Measurements from ENCODE around the gene LRRTM1.

The LRRTM1 gene

DNA sequence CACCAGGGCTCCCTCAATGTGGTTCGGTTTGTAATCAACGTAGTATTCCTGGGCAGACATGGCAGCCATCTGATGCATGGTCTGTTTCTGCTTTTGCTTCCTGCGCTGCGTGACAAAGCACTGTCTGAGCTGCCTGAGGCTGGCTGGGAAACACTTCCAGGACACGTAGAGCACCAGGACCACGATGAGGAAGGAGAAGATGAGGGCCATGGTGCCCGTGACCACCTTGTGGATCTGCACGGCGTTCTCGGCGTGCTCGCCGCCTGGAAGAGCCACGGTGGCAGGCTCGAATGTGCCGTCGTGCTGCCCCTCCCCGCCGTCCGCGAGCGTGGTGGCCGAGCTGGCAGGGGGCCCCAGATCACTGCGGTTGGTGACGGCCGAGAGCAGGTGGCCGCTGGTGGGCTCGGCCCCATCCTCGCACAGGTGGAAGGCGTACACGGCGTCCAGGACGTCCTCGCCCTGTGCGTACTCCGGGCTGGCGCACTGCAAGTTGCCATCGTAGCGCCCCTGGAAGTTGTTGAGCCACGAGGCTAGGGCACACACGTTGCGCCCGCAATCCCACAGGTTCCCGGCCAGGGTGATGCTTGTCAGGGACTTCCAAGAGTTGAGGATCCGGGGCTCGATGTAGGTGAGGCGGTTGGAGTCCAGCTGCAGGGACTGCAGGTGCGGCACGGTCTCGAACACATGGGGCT, 2.1 kb downstream of the LRRTM1 start:
- no peak for DNase-seq (ENCODE audit: low spot score)

GRCh38 chr2:80302001-80302313, 2.6 kb downstream of the LRRTM1 start:
- DNase-seq (ENCODE audit: low spot score): no peak

- DNase-seq (ENCODE audit: low spot score): no peak
Measured at GRCh38 chr2:80300954-80301353, 3.6 kb downstream of the LRRTM1 start.

DNA sequence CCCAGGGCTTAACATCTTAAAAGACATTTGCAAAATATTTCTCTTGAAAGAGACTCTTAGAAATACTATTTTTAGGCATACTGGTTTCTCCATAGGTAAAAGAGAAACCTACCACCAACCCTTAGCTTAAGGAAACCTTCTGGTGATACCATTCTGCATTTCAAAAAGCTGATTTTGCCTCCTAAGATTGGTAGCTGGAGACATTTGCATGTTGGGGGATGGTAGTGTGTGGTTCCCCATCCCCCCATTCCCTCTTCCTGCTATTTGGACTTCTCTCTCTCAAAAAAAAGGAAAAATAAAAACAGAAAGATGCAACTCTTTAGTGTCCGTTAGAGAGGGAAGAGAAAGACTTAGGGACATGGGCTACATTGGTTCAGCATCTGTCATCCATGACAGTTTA, 4.2 kb downstream of the LRRTM1 start:
- no peak for DNase-seq (ENCODE audit: low spot score)

GRCh38 chr2:80299661-80300060, 4.9 kb downstream of the LRRTM1 start:
- DNase-seq (ENCODE audit: low spot score): no peak

GRCh38 chr2:80298954-80299353, 5.6 kb downstream of the LRRTM1 start:
- DNase-seq (ENCODE audit: low spot score): no peak

GRCh38 chr2:80293039-80293438, 11.5 kb downstream of the LRRTM1 start:
- no peak for DNase-seq (ENCODE audit: low spot score)

DNA sequence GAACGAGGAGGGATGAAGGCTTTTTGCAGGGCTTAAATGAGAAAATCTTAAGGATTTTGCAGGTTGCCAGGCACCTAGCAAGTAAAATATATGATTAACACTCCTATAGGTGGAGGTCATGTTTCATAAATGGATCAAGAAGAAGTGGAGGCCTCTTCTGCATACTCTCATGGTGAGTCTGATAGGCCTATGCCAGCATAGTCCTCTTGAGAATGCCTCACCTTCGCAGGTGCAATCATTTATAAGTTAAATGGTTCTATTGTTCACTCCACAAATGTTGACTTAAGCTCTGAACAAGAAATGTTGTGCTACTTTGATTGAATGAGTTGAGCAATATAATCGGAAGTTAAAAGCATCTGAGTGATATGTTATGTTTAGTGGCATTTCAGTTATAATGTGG, 12.1 kb downstream of the LRRTM1 start:
- no peak for DNase-seq (ENCODE audit: low spot score)

DNA sequence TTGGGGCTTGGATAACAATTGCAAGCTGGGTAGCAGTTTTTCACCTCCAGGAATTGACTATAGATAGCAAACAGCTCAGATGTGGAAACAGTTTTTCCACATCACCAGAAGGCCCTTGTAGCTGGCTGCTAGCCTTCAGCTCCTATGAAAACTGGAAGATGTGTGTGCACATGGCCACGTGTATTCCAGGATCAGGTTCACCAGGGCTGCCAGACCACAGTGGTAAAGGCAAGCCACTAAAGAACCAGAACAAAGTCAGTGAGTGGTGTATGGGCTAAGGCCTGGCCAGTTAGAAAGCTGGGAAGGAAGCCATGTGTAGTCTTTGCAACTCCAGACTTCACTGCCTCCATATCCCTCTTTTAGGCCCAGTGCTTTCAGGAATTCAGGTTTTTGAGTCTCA, 12.9 kb downstream of the LRRTM1 start:
- DNase-seq (ENCODE audit: low spot score): no peak

DNA sequence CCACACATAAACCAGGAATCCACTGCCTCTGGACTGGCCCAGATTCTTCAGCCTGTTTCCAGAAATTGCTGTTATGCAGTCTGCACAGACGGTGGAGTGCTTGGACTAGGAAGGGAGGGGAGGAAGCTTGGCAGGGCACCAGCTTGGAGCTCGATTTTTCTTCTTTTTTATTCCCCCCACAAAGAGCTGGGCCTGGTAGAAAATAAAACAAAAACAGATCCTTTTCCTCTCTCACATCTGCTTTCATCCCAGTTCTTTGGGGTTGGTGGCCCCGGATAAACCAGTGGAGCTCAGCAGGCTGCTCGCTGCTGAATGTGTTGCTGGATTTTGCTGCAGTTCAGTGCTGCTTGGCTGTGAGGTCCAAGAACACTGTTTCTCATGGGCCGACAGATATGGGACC, 16.0 kb downstream of the LRRTM1 start:
- DNase-seq (ENCODE audit: low spot score): peak; percentile 18

DNA sequence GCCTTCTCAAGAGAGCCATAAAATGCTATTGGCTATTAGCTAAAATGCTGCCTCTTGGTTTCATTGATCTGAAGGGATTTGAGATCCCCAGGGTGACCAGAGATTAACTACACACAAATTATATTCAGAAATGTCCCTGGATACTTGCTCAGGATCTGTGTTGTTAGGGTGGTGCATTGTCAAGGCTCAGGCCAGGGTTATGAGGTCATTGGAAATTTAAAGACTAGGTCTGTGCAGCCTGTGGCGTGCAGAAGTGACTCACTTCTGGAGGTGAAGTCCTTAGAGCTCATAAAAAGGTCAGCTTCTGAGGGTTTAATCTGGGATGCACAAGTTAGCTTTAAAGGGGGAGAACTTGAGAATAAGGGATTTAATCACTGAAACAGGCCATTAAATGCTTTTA, 23.5 kb downstream of the LRRTM1 start:
- no peak for DNase-seq (ENCODE audit: low spot score)

DNA sequence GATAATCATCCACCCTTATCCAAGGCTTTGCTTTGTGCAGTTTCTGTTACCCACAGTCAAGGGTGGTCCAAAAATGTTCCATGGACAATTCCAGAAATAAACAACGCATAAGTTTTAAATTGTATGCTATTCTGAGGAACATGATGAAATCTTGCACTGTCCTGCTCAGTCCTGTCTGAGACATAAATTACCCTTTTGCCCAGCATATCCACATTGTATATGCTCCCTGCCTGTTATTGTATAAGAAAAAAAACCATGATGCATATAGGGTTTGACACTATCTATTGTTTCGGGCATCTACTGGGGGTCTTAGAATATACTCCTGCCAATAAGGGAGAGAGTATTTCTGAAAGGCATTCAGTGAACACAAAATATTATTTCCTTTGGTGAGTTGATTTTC, 24.0 kb downstream of the LRRTM1 start:
- no peak for DNase-seq (ENCODE audit: low spot score)

DNA sequence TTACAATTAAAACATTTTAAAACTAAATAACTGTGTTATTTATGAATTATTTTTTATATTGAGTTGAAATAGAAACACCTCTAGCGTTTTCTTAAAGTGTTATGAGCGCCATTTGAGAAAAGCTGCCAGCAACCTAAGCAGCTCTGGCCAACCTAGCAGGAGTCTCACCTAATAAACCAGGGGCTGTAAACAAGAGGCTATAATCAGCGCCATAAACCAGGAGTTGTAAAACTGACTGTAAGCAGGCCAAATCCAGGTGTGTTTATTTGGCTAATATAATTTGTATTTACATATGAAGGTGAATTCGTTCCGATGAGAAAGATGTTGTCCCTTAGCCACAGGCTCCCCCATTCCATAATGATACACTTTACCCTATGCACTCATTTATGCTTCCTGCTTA, 34.7 kb downstream of the LRRTM1 start:
- DNase-seq (ENCODE audit: low spot score): no peak

DNA sequence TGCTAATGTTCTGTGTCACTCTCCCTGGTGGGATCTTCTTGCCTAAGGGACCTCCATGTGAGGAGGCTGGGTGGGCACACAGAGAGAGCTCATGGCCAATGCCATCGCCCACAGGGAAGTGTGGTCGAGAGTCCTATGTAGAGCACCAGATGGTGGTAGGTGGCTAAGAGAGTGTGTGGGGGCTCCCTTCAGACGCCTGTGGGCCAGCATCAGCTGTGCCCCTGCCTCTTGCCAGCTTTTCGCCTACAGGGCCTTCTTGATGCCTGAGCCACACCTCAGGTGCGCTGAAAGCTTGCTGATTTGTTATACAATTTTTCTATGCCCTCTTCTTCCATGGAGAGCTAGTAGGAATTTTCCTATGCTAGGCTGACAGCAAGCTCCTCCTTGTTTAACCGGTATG, 38.3 kb downstream of the LRRTM1 start:
- no peak for DNase-seq (ENCODE audit: low spot score)

DNA sequence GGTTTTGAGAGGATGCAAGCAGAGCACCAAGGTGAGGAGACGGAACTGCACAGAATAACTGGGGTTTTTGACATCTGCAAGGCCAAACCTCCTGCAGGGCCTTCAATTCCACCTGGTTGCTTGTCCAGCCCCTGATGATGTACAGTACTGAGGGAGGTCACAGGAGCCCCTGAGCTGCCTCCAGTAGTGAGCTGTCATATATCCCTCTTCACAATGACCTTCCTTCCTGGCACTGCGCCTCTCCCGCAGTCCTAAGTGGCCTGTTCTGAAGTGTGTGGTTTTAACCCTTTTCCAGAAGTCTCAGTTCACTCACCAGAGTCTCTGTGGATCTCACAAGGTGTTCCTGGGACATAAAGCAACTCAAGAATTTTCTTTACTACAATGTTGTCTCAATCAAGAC, 45.3 kb downstream of the LRRTM1 start:
- no peak for DNase-seq (ENCODE audit: low spot score)

DNA sequence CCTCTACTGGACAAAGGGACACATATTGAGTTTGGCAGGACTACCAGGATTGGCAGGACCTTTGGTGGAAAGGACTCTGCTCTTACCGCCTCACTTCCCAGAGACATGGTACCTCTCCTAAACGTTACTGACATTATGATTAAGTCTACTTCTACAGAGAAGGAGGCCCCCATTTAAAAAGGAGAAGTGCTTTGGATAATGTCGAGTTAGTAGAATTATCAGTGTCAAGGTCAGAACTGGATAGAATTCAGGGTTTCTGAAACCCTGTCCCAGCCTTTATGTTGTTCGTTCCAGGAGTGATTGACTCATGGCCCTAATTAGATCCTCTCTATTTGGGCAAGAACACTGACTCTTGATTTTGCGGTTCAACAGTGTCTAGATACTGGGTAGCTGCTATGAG, 45.8 kb downstream of the LRRTM1 start:
- no peak for DNase-seq (ENCODE audit: low spot score)

- DNase-seq (ENCODE audit: low spot score): no peak
Measured at GRCh38 chr2:80258341-80258740, 46.2 kb downstream of the LRRTM1 start.

DNA sequence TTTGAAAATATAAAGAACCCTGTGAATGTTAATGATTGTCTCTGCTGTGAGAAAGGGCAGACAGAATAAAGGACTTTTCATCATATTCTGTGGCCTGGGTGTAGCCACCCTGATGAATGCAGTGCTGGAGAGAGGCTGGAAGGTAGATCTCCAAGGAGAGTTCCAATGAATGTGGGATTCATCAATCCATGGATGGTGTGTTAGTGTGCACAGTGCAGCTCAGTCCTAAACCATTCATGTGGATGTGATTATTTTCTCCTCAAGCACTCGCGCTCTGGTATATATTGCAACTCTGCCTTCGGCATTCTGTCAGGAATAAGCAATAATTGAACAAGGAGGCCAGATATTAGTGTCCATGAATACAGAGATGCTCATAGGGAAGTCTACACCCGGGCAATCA, 47.1 kb downstream of the LRRTM1 start:
- DNase-seq (ENCODE audit: low spot score): no peak

GRCh38 chr2:80256782-80257167, 47.8 kb downstream of the LRRTM1 start:
- DNase-seq (ENCODE audit: low spot score): no peak

DNA sequence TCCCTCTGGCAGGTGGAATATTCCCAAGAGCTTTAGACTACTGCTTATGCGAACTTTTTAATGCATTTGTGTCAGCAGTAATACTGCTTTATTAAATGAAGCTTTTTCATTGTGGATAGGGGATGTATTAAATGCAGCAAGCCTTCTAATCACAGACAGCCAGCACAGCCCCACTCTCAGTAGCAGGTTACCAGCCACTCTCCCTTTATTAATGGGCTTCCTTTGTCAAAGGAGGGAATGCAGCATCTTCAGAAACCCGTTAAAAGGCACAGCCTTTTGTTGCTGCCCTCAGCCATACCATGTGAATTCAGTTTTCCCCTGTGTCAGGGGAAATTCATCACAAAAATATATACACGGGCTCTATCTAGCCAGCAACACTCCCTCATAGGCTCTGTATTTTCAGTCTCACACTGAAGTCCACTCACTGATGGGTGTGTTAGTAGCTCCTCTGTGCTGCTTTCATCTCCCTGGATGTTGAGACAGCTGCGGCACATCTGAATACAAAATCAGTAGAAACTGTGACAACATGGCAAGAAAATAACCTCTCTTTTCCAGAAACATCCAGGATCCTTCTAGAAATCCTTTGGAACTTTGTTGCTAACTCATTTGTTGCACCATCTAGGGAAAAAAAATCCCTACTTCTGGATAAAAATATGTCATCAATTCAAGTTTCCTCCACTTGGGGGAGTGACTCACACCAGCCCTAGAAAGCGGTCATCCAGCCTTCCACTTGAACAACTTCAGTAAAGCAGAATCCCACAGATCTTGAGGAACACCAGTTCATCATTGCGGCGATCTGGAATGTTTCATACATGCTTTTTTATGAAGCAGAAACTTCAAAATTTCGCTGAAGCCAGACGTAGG, 48.4 kb downstream of the LRRTM1 start:
- DNase-seq (ENCODE audit: low spot score): peak; percentile 33

GRCh38 chr2:80252294-80252986, 52.1 kb downstream of the LRRTM1 start:
- no peak for DNase-seq (ENCODE audit: low spot score)
